ENCODE results near the gene CCDC9. TPM values are rescaled to one million over a fixed set of nuclear protein-coding genes. Genes with fewer than 3 reads are reported as not detected.

CCDC9 gene
- total and polyA plus RNA-seq, 2 of the 13 experiments (the other 11 are each of a cell fraction or from before 2014, with no cell fraction given) = 2.9 to 6.3 TPM

DNA sequence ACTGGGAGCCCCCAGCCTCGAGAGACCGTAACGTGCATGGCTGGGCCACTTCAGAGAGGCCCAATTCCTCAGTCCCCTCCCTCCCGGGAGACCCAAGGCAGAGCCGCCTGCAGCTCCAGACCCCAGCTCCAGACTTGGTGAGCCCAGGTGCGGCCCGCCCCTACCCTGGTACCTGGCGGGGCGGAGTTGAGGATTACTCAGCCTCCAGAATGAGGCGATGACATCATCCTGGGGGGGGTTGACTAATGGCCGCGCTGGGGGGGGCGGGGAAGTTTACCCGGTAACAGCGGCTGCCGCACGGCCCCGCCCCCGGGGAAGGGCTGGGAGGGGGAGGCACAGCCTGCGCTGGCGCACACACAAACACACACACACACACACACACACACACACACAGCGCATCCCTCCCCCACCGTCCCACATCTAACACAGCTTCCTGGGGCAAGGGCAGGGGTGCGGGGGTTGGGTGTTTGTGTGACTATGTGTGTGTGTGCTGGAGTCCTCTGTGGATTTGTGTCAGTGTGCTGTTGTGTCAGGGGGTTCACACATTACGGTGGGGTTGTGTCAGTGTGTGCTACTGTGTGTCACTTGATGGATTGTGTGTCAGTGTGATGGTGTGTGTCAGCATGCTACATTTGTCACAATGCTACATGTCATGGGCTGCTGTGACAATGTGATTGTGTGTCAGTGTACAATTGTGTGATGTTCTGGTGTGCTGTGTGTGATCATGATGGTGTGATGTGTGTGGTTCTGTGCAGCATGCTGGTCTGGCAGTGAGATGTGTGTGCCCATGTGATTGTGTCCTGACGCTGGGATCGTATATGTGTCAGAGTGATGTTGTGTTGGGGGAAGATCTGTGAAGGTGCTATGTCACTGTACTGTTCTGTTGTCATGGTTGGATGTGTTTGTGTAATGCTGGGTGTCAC, 15.1 kb upstream of the CCDC9 start (continued):
- TF ChIP-seq, protein P1, sequence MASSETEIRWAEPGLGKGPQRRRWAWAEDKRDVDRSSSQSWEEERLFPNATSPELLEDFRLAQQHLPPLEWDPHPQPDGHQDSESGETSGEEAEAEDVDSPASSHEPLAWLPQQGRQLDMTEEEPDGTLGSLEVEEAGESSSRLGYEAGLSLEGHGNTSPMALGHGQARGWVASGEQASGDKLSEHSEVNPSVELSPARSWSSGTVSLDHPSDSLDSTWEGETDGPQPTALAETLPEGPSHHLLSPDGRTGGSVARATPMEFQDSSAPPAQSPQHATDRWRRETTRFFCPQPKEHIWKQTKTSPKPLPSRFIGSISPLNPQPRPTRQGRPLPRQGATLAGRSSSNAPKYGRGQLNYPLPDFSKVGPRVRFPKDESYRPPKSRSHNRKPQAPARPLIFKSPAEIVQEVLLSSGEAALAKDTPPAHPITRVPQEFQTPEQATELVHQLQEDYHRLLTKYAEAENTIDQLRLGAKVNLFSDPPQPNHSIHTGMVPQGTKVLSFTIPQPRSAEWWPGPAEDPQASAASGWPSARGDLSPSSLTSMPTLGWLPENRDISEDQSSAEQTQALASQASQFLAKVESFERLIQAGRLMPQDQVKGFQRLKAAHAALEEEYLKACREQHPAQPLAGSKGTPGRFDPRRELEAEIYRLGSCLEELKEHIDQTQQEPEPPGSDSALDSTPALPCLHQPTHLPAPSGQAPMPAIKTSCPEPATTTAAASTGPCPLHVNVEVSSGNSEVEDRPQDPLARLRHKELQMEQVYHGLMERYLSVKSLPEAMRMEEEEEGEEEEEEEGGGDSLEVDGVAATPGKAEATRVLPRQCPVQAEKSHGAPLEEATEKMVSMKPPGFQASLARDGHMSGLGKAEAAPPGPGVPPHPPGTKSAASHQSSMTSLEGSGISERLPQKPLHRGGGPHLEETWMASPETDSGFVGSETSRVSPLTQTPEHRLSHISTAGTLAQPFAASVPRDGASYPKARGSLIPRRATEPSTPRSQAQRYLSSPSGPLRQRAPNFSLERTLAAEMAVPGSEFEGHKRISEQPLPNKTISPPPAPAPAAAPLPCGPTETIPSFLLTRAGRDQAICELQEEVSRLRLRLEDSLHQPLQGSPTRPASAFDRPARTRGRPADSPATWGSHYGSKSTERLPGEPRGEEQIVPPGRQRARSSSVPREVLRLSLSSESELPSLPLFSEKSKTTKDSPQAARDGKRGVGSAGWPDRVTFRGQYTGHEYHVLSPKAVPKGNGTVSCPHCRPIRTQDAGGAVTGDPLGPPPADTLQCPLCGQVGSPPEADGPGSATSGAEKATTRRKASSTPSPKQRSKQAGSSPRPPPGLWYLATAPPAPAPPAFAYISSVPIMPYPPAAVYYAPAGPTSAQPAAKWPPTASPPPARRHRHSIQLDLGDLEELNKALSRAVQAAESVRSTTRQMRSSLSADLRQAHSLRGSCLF (CRISPR knock-in tag; IDR thresholded peaks at IDR 0.05; ENCODE audit: borderline replicate concordance) = no peak
- TF ChIP-seq PPARG (CRISPR knock-in tag; conservative IDR thresholded peaks at IDR 0.05) = no peak
- TF ChIP-seq NAIF1 (CRISPR knock-in tag; IDR thresholded peaks at IDR 0.05; ENCODE audit: borderline replicate concordance) = no peak
- TF ChIP-seq CCDC6 (CRISPR knock-in tag; IDR thresholded peaks at IDR 0.05) = no peak
- TF ChIP-seq HNRNPUL1 (IDR thresholded peaks at IDR 0.05; ENCODE audit: low read depth, low read length) = no peak
- TF ChIP-seq IKZF1 (IDR thresholded peaks at IDR 0.05) = no peak
- no peak for TF ChIP-seq ZNF253 (CRISPR knock-in tag; IDR thresholded peaks at IDR 0.05; ENCODE audit: borderline replicate concordance)
- no peak for TF ChIP-seq ZNF749 (CRISPR knock-in tag; IDR thresholded peaks at IDR 0.05; ENCODE audit: borderline replicate concordance)
- TF ChIP-seq ZNF337 (CRISPR knock-in tag; IDR thresholded peaks at IDR 0.05; ENCODE audit: borderline replicate concordance, low read depth) = no peak
- TF ChIP-seq ZBTB38 (CRISPR knock-in tag; IDR thresholded peaks at IDR 0.05) = no peak
- TF ChIP-seq, protein P2, sequence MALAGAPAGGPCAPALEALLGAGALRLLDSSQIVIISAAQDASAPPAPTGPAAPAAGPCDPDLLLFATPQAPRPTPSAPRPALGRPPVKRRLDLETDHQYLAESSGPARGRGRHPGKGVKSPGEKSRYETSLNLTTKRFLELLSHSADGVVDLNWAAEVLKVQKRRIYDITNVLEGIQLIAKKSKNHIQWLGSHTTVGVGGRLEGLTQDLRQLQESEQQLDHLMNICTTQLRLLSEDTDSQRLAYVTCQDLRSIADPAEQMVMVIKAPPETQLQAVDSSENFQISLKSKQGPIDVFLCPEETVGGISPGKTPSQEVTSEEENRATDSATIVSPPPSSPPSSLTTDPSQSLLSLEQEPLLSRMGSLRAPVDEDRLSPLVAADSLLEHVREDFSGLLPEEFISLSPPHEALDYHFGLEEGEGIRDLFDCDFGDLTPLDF (CRISPR knock-in tag; IDR thresholded peaks at IDR 0.05) = no peak
- no peak for TF ChIP-seq ZNF772 (CRISPR knock-in tag; IDR thresholded peaks at IDR 0.05)
- TF ChIP-seq RXRB (CRISPR knock-in tag; IDR thresholded peaks at IDR 0.05; ENCODE audit: borderline replicate concordance) = 0 out of 2 replicates have a peak, but pooled peaks have one; percentile 23
- no peak for TF ChIP-seq SP1 (IDR thresholded peaks at IDR 0.05)
- TF ChIP-seq SP1 (CRISPR knock-in tag; IDR thresholded peaks at IDR 0.05) = no peak; the same call in 1 of the 2 replicates
- no peak for TF ChIP-seq KDM4B (CRISPR knock-in tag; IDR thresholded peaks at IDR 0.05)
- TF ChIP-seq SALL2 (CRISPR knock-in tag; IDR thresholded peaks at IDR 0.05) = no peak
- TF ChIP-seq, protein P3, sequence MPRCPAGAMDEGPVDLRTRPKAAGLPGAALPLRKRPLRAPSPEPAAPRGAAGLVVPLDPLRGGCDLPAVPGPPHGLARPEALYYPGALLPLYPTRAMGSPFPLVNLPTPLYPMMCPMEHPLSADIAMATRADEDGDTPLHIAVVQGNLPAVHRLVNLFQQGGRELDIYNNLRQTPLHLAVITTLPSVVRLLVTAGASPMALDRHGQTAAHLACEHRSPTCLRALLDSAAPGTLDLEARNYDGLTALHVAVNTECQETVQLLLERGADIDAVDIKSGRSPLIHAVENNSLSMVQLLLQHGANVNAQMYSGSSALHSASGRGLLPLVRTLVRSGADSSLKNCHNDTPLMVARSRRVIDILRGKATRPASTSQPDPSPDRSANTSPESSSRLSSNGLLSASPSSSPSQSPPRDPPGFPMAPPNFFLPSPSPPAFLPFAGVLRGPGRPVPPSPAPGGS (CRISPR knock-in tag; IDR thresholded peaks at IDR 0.05) = no peak
- TF ChIP-seq SALL1 (CRISPR knock-in tag; IDR thresholded peaks at IDR 0.05) = no peak
- no peak for TF ChIP-seq NPAS2 (CRISPR knock-in tag; IDR thresholded peaks at IDR 0.05; ENCODE audit: borderline replicate concordance)
- no peak for TF ChIP-seq MIER3 (CRISPR knock-in tag; IDR thresholded peaks at IDR 0.05; ENCODE audit: borderline replicate concordance)
- no peak for TF ChIP-seq ZNF12 (CRISPR knock-in tag; IDR thresholded peaks at IDR 0.05)
- TF ChIP-seq RFXAP (CRISPR knock-in tag; IDR thresholded peaks at IDR 0.05; ENCODE audit: borderline replicate concordance) = peak; percentile 91
- TF ChIP-seq REPIN1 (CRISPR knock-in tag; IDR thresholded peaks at IDR 0.05; ENCODE audit: borderline replicate concordance, low read depth) = 0 out of 2 replicates have a peak, but pooled peaks have one; percentile 30
